Stimulated activated naive CD8-positive, alpha-beta T cell treated with anti-CD3 and anti-CD28 coated beads, Interleukin-15, Interleukin-2, amounts not matched to agents 100 U/mL and 50 U/mL, for 24 hours (primary cell): ENCODE measurements around the gene SVIL.
"Not testable (repeated sequence)": the region's sequence is repeated elsewhere in the genome, so short reads cannot be mapped to it uniquely, and the experiment has no call there.

Experiments
- ATAC-seq: fragments of 150-1000 bp; cut with Tn5 transposase; one replicate; pipeline ENCODE4 v1.10.0; 2021
- DNase-seq: peaks from one replicate; pipeline ENCODE4 v3.0.0; 2021

The SVIL gene

GRCh38 chr10:29600821-29601220, 34.0 kb downstream of the SVIL start:
- no peak for DNase-seq
- ATAC-seq, result no peak

GRCh38 chr10:29600067-29600466, 34.7 kb downstream of the SVIL start:
- ATAC-seq (peak; percentile 75), DNase-seq (no peak)

- ATAC-seq (no peak), DNase-seq (no peak)
Measured at GRCh38 chr10:29598851-29599311, 35.9 kb downstream of the SVIL start.

DNA sequence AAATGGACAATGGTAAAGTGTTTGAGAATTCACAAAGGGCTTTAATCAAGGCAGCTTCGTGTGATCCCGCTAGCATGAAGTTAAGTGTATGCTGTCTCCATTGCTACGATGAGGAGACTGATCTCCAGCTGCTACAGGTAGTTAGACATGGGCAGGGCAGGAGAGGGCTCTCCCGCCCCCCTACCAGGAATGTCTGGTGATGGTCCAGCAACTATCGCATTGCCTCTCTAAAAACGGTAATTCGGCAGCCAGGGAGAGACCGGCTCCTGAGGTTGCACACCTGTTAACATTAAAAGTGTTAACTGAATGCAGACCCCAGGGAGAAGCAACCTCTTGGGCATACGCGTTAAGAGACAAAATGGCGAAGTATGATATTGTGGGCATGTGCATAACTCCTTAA, 37.9 kb downstream of the SVIL start:
- DNase-seq, result no peak
- ATAC-seq, result no peak

DNA sequence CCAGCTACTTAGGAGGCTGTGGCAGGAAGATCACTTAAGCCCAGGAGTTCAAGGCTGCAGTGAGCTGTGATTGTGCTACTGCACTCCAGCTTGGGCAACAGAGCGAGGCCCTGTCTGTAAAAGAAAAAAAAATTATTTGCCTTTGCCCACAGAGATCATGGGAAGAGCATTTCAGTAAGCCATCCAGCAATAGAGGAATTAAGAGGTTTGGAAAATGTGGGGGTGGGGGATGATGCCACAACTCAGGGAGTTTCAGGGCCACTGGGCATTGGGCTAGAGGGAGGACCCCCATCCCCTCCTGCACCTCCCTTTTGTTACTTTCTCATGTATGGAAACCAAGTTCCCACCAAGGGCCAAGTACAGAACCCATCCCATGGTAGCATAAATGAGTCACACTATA, 38.4 kb downstream of the SVIL start:
- ATAC-seq, result no peak
- DNase-seq, result no peak

DNA sequence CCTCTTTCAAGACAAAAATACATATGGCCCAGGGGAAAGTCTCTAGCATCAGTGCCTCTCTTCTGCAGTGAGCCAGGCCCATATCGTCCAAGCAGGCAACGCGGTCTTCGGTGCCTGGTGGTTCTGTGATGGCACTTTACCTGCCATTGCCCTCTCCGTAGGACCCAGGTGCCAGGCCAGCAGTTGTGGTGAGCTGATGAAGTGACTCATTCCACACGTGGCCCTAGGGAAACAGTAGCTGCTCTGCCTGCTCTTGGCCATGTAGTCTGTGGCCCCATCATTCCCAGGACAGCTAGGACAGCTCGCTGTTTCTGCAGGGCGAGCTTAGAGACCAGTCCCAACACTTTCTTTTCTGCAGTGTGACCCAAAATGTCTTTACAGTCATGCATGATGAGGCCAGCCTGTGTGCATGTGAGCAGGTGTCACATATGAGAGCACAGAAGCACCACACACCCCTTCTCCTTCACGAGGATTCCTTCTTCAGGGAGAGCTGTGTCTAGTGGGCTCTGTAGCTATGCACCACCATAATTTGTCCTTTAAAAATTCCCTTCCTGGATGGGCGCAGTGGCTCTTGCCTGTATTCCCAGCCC, 39.0 kb downstream of the SVIL start:
- DNase-seq (no peak), ATAC-seq (no peak)

- no peak for DNase-seq
Measured at GRCh38 chr10:29595146-29595545, 39.6 kb downstream of the SVIL start.

DNA sequence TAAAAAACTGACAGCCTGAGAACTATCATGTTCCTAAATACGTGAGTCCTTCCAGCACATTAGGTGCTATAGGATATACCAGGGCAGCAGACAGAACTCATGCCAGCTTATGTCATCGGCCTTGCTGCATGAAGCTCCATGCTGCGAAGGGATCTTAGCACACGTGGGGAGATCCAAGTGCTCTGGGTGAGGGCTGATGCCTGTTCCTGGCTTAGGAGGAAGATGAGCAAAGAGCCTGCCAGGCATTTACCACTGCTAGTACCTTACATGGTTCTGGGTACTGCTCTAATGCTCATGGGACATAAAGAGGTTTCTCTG, 43.2 kb downstream of the SVIL start:
- no peak for ATAC-seq
- no peak for DNase-seq

More at GRCh38 chr10:29595146-29595545, 39.6 kb downstream of the SVIL start:
- ATAC-seq, result no peak

DNA sequence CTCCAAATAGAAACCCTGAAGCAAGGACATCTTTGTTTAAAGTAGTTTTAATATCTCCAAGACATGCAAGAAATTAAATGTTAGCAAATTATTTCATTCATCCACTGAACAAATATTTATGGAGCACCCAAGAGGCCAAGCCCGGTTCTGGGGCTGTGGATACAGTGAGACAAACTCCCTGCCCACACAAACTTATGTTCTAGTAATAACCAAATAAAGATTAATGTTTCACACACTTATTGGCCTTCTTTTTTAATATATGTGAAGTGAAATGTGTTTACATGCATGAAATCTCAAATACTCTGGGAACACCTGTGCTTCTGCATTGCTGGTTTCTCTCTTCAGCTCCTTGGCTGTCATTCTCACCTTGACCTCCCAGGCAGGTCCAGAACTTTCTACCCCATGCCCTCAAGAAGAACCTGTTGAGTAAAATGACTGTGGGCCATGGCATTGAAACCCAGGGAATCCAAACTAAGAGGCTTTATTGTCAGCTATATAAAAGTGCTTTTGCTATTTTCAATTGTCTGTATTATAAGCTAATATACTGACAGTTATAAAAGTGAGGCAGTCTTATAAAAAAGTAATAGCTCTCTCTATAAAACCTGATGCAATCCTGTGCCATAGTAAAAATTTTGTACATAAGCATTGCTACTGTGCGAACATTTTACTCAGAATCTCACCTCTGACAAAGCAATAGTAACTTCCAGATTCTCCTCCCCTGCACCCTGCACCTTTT, 43.7 kb downstream of the SVIL start:
- no peak for ATAC-seq
- DNase-seq, result no peak

GRCh38 chr10:29588629-29589421, 45.9 kb downstream of the SVIL start:
- DNase-seq, result no peak

GRCh38 chr10:29587750-29588628, 46.8 kb downstream of the SVIL start:
- DNase-seq, ATAC-seq: not testable (repeated sequence)

More at GRCh38 chr10:29588629-29589421, 45.9 kb downstream of the SVIL start:
- no peak for ATAC-seq

GRCh38 chr10:29587102-29587749, 47.5 kb downstream of the SVIL start:
- not testable (repeated sequence) for ATAC-seq, DNase-seq

GRCh38 chr10:29586509-29586908, 48.3 kb downstream of the SVIL start:
- no peak for DNase-seq
- no peak for ATAC-seq

- ATAC-seq (no peak), DNase-seq (no peak)
Measured at GRCh38 chr10:29585488-29585976, 49.2 kb downstream of the SVIL start.

- ATAC-seq (no peak), DNase-seq (no peak)
Measured at GRCh38 chr10:29584436-29584835, 50.3 kb downstream of the SVIL start.

GRCh38 chr10:29583674-29584073, 51.1 kb downstream of the SVIL start:
- peak; percentile 32 for ATAC-seq

DNA sequence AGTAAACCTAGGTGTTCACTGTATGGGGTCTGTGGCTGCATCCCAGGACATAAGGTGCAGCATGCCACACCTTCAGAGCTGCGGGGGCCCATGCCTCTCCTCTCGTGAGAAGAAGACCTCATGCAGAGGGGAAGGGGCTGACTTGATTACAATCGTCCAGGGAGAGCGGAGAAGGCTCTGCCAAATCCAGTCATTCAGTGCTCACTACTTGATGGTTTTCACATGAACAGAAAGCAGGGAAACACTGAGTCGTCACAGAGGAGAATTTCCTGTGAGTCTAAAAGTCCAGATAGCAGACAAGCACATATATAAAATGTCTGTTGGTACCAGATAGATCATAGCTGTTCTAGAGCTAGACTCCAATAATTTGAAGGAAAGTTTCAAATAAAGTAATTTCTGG, 52.0 kb downstream of the SVIL start:
- not testable (repeated sequence) for DNase-seq

More at GRCh38 chr10:29583674-29584073, 51.1 kb downstream of the SVIL start:
- no peak for DNase-seq

DNA sequence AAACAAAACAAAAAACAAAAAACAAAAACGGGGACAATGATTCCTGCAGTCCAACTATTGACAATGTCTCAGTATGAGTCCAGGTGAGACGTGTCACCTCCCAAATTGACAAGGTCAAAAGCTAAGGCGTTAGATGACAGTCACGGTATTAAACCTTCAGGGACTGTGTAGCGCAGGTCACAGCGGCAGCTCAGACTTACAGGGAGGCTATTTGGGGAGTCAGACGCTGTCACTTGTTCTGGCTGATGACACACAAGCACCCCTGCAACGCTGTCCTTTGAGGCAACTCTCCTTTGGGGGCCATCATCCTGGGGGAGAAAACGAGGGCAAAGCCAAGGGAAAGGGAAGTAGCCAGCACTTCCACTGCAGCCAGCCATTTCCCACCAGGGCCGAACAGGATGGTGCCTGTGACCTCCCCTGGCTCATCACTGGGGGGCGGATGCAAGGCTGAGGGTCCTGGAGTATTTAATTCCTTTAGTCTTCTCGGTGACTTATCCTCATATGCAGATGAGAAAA, 55.3 kb downstream of the SVIL start:
- DNase-seq, result no peak
- no peak for ATAC-seq

More for the DNA sequence above, 52.0 kb downstream of the SVIL start:
- ATAC-seq, result not testable (repeated sequence)

GRCh38 chr10:29578457-29578856, 56.3 kb downstream of the SVIL start:
- DNase-seq (no peak), ATAC-seq (no peak)

GRCh38 chr10:29576681-29577080, 58.1 kb downstream of the SVIL start:
- ATAC-seq (no peak), DNase-seq (no peak)

DNA sequence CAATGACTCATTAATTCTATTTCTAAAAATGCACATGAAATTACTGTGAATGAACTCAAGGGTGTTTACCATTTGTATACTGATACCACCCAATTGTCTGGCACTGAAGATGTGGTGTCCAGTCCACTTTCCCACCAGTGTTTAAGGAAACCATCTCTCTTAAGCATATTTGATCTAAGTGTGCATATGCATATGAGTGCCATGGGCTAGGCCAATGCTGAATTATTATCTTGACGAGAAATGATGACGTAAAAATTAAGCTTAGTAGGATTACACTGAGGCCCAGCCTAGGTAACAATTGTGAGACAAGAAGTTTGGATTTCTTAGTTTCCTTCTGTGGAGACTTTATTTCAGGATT, 59.7 kb downstream of the SVIL start:
- DNase-seq, result no peak
- no peak for ATAC-seq
